ENCODE data around the gene TMEM125. TPM values are rescaled to one million over a fixed set of nuclear protein-coding genes. Genes with fewer than 3 reads are reported as not detected.

Gene TMEM125
- total and polyA plus RNA-seq, 12 donors: 0.15 to 0.37 (median 0.22) TPM; not detected in 6

GRCh38 chr1:43279666-43280065 lies 9.9 kb downstream of the TMEM125 start:
- DNase-seq (no peak), ATAC-seq (peak in 1 of 8 donors; percentile 15)
- H3K27ac ChIP-seq: no peak overlapping the region
- intact Hi-C loops (cut with DNase I): no loop called here
- H3K27me3 ChIP-seq: no peaks in the 10 kb centered on the region
- no peak overlapping the region for H3K4me3 ChIP-seq
- H3K36me3 ChIP-seq: no peaks in the 10 kb centered on the region
- 93 to 94% methylated on average over 6 of the region's 6 CpGs for WGBS, 2 donors
- H3K9me3 ChIP-seq: no peaks in the 10 kb centered on the region
- peaks cover 0 to 2% (median 0%) of the 10 kb centered on the region in 9 donors for H3K4me1 ChIP-seq
- TF ChIP-seq, protein P1, sequence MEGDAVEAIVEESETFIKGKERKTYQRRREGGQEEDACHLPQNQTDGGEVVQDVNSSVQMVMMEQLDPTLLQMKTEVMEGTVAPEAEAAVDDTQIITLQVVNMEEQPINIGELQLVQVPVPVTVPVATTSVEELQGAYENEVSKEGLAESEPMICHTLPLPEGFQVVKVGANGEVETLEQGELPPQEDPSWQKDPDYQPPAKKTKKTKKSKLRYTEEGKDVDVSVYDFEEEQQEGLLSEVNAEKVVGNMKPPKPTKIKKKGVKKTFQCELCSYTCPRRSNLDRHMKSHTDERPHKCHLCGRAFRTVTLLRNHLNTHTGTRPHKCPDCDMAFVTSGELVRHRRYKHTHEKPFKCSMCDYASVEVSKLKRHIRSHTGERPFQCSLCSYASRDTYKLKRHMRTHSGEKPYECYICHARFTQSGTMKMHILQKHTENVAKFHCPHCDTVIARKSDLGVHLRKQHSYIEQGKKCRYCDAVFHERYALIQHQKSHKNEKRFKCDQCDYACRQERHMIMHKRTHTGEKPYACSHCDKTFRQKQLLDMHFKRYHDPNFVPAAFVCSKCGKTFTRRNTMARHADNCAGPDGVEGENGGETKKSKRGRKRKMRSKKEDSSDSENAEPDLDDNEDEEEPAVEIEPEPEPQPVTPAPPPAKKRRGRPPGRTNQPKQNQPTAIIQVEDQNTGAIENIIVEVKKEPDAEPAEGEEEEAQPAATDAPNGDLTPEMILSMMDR (IDR thresholded peaks at IDR 0.05): no peak

GRCh38 chr1:43280692-43281091 lies 10.9 kb downstream of the TMEM125 start:
- TF ChIP-seq, protein P1 (IDR thresholded peaks at IDR 0.05): no peak
- Histone ChIP-seq H3K4me3 (no peak overlapping the region), H3K4me1 (no peaks in the 10 kb centered on the region), H3K27ac (no peak overlapping the region), H3K9me3 (no peaks in the 10 kb centered on the region), H3K36me3 (no peaks in the 10 kb centered on the region), H3K27me3 (no peaks in the 10 kb centered on the region)
- DNase-seq: no peak
- 38 to 43% methylated on average over 2 of the region's 2 CpGs for WGBS, 2 donors
- no peak for ATAC-seq
- intact Hi-C loops (cut with DNase I): no loop called here

- peak in 1 of 8 donors; percentile 21 for ATAC-seq
- no peaks in the 10 kb centered on the region for H3K9me3 ChIP-seq
- H3K4me3 ChIP-seq: no peak overlapping the region
- WGBS, 2 donors: 88 to 94% methylated on average over 15 of the region's 15 CpGs
- no peaks in the 10 kb centered on the region for H3K27me3 ChIP-seq
- H3K36me3 ChIP-seq: no peaks in the 10 kb centered on the region
- H3K4me1 ChIP-seq: no peaks in the 10 kb centered on the region
- DNase-seq: no peak
- intact Hi-C loops (cut with DNase I): no loop called here
- no peak overlapping the region for H3K27ac ChIP-seq
- TF ChIP-seq, protein P1 (IDR thresholded peaks at IDR 0.05): no peak
Observed at GRCh38 chr1:43282220-43283195, 12.7 kb downstream of the TMEM125 start.

DNA sequence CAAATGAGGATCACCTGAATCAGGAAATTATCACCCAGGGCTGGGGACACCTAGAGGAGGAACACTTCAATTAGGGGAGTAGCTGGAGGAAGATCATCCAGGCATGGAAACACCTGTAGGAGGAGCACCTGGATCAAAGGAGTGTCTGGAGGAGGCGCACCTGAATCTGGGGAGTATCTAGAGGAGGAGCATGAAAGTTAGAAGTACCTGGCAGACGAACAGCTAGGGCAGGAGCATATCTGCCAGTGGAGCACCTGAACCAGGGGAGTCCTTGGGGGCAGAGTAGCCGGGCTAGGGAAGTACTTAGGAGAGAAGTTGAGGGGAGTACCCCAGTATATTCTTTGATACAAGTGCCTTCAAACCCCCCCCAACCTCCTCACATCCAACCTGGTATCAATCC lies 14.3 kb downstream of the TMEM125 start:
- 88 to 92% methylated on average over 3 of the region's 3 CpGs for WGBS, 2 donors
- no peak overlapping the region for H3K27ac ChIP-seq
- peaks cover 0 to 5% (median 0%) of the 10 kb centered on the region in 9 donors for H3K4me1 ChIP-seq
- no peak for ATAC-seq
- no peak for DNase-seq
- TF ChIP-seq, protein P1 (IDR thresholded peaks at IDR 0.05): no peak
- no peaks in the 10 kb centered on the region for H3K36me3 ChIP-seq
- H3K27me3 ChIP-seq: no peaks in the 10 kb centered on the region
- H3K4me3 ChIP-seq: no peak overlapping the region
- H3K9me3 ChIP-seq: no peaks in the 10 kb centered on the region
- intact Hi-C loops (cut with DNase I): no loop called here
